ENCODE measurements around the gene ZNF444.
"Not testable (repeated sequence)": the region's sequence is repeated elsewhere in the genome, so short reads cannot be mapped to it uniquely, and the experiment has no call there.

ZNF444 gene

DNA sequence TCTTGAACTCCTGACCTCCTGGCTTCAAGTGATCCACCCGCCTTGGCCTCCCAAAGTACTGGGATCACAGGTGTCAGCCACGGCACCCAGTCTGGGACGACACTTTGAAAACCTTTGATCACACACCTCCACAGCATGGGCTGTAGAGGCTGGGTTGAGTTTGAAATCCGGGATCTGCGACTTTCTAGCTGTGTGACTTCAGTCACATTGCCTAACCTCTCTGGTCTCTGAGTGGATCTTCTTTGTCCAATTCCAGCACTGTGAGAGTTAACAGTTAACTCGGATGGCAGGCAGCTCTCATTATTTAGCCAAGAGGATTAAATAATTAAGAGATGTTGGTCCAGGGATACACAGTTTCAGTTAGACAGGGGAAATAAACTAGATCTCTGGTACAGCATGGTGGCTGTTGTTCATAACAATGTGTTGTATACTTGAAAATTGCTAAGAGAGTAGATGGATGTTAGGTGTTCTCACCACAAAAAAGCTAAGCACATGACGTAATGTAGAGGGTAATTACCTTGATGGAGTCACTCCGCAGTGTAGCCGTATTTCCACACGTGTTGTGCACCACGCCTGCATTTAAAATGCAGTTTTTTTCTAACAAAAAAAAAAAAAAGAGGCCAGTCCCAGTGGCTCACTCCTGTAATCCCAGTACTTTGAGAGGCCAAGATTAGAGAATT is 36.6 kb downstream of the ZNF444 start:
- no peak for DNase-seq (ENCODE audit: low read depth)
- H3K4me3 ChIP-seq (ENCODE audit: low read depth, low read length): no peak overlapping the region
- TF ChIP-seq, protein P1, sequence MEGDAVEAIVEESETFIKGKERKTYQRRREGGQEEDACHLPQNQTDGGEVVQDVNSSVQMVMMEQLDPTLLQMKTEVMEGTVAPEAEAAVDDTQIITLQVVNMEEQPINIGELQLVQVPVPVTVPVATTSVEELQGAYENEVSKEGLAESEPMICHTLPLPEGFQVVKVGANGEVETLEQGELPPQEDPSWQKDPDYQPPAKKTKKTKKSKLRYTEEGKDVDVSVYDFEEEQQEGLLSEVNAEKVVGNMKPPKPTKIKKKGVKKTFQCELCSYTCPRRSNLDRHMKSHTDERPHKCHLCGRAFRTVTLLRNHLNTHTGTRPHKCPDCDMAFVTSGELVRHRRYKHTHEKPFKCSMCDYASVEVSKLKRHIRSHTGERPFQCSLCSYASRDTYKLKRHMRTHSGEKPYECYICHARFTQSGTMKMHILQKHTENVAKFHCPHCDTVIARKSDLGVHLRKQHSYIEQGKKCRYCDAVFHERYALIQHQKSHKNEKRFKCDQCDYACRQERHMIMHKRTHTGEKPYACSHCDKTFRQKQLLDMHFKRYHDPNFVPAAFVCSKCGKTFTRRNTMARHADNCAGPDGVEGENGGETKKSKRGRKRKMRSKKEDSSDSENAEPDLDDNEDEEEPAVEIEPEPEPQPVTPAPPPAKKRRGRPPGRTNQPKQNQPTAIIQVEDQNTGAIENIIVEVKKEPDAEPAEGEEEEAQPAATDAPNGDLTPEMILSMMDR (IDR thresholded peaks at IDR 0.05; ENCODE audit: low read depth, low read length, missing control alignments): no peak
- in situ Hi-C loops (cut with HindIII; ENCODE audit: low sequenced_read_pairs): no loop called here

DNA sequence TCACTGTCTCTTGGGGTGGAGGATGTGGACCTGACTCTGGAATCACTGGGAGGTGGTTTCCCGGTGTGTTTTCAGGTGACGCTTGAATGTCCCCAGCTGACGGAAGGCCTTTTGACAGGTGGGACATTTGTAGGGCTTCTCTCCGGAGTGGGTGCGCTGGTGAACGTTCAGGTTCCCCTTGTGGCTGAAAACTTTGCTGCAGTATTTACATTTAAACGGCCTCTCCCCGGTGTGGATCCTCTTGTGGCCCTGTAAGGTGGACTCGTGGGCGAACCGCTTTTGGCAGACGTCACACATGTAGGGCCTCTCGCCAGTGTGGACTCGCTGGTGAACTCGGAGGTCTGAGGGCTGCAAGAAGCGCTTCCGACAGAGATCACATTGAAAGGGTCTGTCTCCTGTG is 48.7 kb downstream of the ZNF444 start:
- no peak for DNase-seq (ENCODE audit: low read depth)
- no peak overlapping the region for H3K4me3 ChIP-seq (ENCODE audit: low read depth, low read length)
- TF ChIP-seq, protein P1 (IDR thresholded peaks at IDR 0.05; ENCODE audit: low read depth, low read length, missing control alignments): no peak
- in situ Hi-C loops (cut with HindIII; ENCODE audit: low sequenced_read_pairs): no loop called here

DNA sequence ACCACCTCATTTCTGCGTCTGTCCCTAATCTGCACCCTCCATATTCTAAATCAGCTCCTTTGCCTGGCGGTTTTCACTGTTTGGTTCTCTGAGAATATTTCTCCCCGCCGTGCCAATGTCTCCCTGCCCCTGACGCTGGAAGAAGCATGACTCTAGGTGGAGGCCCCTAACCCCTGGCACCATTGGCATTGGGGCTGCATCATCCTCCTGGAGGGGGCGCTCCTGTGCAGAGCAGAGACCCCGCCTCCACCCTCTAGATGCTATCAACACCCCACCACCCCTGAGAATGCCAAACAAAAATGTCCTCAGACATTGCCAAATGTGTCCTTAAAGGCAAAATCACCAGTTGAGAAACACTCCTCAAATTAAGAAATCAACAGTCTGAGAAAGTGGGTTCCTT is 50.0 kb downstream of the ZNF444 start:
- TF ChIP-seq, protein P1 (IDR thresholded peaks at IDR 0.05; ENCODE audit: low read depth, low read length, missing control alignments): no peak
- in situ Hi-C loops (cut with HindIII; ENCODE audit: low sequenced_read_pairs): no loop called here
- H3K4me3 ChIP-seq (ENCODE audit: low read depth, low read length): no peak overlapping the region
- DNase-seq (ENCODE audit: low read depth): no peak

DNA sequence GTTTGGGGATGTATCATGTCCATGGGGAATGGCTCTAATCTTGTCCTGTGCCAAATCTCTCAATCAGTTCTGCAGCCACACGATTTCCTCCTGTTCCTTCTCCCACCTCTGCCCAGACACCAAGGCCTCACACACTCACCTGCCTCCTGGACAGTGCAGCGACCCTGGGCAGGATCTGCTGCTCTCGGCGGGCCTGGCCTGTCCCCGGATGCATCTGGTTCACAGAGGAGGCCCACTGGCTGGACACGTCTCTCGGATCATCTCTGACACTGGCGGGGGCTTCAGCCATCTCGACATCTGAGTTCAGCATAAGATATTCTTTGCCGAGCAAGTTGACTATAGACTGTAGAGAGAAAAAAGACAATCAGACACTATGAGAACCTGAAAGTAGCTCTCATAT is 50.6 kb downstream of the ZNF444 start:
- no peak overlapping the region for H3K4me3 ChIP-seq (ENCODE audit: low read depth, low read length)
- in situ Hi-C loops (cut with HindIII; ENCODE audit: low sequenced_read_pairs): no loop called here
- TF ChIP-seq, protein P1 (IDR thresholded peaks at IDR 0.05; ENCODE audit: low read depth, low read length, missing control alignments): no peak
- DNase-seq (ENCODE audit: low read depth): no peak

DNA sequence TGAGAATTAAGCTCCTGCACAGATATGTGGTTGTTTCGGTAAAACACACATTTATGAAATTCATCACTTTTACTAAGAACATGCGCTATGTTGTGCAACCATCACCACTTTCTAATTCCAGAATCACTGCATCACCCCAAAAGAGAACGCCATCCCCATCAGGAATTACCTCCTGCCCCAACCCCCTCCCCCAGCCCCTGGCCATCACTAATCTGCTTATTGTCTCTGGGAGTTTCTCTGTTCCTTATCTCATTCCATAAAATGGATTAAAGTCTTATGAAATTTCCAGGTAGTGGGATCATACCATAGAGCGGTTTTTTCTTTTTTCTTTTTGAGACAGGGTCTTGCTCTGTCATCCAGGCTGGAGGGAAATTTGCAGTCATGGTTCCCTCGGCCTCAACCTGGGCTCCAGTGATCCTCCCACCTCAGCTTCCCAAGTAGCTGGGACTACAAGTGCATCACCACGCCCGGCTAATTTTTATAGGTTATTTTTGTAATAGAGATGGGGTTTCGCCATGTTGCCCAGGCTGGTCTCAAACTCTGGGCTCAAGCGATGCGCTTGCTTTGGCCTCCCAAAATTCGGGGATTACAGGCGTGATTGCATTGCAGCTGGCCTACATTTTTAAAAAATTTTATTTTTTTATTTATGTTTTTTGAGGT is 53.0 kb downstream of the ZNF444 start:
- in situ Hi-C loops (cut with HindIII; ENCODE audit: low sequenced_read_pairs): no loop called here
- no peak for DNase-seq (ENCODE audit: low read depth)
- no peak overlapping the region for H3K4me3 ChIP-seq (ENCODE audit: low read depth, low read length)
- TF ChIP-seq, protein P1 (IDR thresholded peaks at IDR 0.05; ENCODE audit: low read depth, low read length, missing control alignments): no peak

DNA sequence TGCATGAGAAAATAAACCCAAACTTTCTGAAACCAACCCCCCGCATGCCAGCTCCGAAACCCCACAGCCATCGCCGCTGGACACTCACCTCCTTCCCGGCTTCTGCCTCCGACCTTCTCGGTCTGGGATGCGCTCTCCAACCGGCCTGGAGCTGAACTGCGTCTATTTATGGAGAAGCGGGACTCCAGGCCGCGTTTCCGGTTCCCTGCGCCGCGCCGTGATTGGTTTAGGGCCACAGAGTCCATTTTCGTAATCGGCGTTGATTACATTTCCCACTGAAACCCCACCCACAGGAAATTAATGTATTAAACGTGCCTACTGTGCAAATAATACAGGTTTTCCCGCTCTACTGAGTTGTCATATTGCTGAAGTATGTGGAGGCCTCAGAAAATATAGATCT is 56.6 kb downstream of the ZNF444 start, which contains the start of gene ZSCAN5B:
Gene ZSCAN5B (minus strand): TSS at position 138 of the 400 bp plus-strand sequence. CDS start 4,731 bp downstream, outside the sequence.
- DNase-seq (ENCODE audit: low read depth); H3K4me3 ChIP-seq (ENCODE audit: low read depth, low read length); in situ Hi-C loops (cut with HindIII; ENCODE audit: low sequenced_read_pairs): not testable (repeated sequence)

DNA sequence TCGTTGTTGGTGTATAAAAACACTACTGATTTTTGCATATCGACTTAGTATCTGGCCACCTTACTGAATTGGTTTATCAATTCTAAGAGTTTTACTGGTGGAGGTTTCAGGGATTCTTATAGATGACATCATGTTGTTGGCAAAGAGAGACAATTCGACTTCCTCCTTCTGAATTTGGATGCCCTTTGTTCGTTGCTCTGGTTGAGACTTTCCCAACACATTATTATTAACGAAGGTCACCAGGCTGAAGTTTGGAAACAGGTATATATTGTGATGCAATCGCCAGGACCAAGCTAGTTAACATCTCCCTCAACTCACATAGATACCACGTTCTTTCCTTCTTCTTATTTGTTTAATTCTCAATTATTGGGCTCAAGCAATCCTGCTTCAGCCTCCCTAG is 58.6 kb downstream of the ZNF444 start:
- TF ChIP-seq, protein P1 (IDR thresholded peaks at IDR 0.05; ENCODE audit: low read depth, low read length, missing control alignments): no peak
- no peak for DNase-seq (ENCODE audit: low read depth)
- no peak overlapping the region for H3K4me3 ChIP-seq (ENCODE audit: low read depth, low read length)
- in situ Hi-C loops (cut with HindIII; ENCODE audit: low sequenced_read_pairs): no loop called here

Data from astrocyte of the cerebellum (primary cell).